ENCODE results near the gene RPTOR. TPM values are rescaled to one million over a fixed set of nuclear protein-coding genes. Genes with fewer than 3 reads are reported as not detected.

Gene RPTOR
- total RNA-seq, 3 donors from 2014 or later (not counting 1 experiment from before 2014, with no cell fraction given): 49.2 to 63.6 (median 55.4) TPM

DNA sequence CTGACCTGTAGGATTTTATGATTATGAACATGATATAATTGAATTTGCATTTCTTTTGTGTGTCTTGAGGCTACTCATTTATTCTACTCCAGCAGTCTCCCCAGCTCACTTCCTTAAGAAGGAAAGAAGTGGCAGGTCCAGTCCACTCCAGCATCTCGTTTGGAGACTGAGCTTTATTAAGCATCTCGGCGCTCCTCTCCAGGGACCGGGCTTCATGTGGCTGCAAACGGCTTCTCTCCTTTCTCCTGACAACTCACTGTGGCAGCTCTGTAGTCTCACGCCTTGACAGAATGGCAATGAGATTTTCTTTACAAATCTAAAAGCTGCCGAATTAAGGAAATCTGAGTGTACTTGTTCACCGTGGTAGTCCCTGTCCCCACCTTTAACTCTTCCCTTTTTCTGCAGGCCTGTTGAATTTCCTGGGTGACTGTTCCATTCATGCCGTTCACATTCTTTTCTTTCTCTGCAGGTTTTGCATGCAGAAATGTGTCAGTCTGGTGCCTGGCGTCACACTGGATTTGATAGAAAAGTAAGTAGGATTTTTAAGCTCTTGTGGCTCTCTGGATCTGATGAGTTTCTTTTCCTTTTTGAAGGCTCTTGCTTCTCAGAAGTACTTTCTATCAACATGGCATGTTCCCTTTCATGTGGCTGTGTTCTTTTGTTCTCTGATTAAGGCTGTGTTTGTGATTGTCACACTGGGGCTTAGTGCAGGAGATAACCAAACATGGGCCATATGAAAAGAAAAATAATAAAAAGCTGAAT, 246.5 kb downstream of the RPTOR start:
- Mint-ChIP-seq H3K36me3 (no peaks in the 10 kb centered on the region), H3K27me3 (ENCODE audit: low read depth in 2 of 2) (no peaks in the 10 kb centered on the region), H3K9me3 (no peaks in the 10 kb centered on the region), H3K4me3 (no peak overlapping the region), H3K4me1 (peaks cover 26 to 40% of the 10 kb centered on the region in 2 donors), H3K27ac (peak overlapping the region; percentile 43 to 85)
- Histone ChIP-seq H3K4me3 (ENCODE audit: low read length) (no peak overlapping the region), H3K27ac (ENCODE audit: low read length) (no peak overlapping the region), H3K27me3 (ENCODE audit: control insufficient read depth, insufficient read depth, low read length) (no peaks in the 10 kb centered on the region), H3K9me3 (ENCODE audit: control insufficient read depth, insufficient read depth, low read length) (no peaks in the 10 kb centered on the region), H3K36me3 (ENCODE audit: control insufficient read depth, insufficient read depth, low read length) (peaks cover 4% of the 10 kb centered on the region), H3K4me1 (ENCODE audit: control insufficient read depth, insufficient read depth, low read length) (peaks cover 24% of the 10 kb centered on the region)
- DNase-seq (peak in 1 of 2 donors; percentile 66), ATAC-seq (no peak)
- intact Hi-C loops (cut with micrococcal nuclease): no loop called here
- WGBS (ENCODE audit: insufficient coverage): 81% methylated on average over 9 of the region's 10 CpGs
- TF ChIP-seq, protein P1, sequence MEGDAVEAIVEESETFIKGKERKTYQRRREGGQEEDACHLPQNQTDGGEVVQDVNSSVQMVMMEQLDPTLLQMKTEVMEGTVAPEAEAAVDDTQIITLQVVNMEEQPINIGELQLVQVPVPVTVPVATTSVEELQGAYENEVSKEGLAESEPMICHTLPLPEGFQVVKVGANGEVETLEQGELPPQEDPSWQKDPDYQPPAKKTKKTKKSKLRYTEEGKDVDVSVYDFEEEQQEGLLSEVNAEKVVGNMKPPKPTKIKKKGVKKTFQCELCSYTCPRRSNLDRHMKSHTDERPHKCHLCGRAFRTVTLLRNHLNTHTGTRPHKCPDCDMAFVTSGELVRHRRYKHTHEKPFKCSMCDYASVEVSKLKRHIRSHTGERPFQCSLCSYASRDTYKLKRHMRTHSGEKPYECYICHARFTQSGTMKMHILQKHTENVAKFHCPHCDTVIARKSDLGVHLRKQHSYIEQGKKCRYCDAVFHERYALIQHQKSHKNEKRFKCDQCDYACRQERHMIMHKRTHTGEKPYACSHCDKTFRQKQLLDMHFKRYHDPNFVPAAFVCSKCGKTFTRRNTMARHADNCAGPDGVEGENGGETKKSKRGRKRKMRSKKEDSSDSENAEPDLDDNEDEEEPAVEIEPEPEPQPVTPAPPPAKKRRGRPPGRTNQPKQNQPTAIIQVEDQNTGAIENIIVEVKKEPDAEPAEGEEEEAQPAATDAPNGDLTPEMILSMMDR (IDR thresholded peaks at IDR 0.05): no peak

DNA sequence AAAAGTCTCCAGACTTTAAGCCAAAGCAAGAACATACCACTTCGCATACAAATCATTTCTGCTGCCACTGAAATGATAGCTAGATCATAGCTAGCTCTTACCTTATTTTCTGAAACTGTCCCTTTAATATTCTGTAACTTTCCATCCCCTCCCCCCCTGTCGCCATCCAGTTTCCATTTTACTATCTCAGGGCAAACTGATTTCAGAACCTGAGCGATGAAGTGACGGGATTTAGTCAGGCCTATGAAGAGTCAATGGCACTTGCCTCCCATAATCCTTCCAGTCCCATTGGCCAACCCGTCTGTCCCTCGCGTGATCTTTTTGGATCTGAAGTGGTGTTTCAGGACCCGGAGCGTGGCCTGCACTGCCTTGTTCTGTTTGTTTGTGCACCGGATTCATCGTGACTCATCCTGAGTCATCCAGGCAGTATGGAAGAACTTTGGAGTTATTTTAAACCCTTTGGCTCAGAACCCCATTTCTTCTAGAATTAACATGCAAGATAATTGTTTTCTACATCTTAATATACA, 247.2 kb downstream of the RPTOR start:
- Histone ChIP-seq H3K27ac (ENCODE audit: low read length) (no peak overlapping the region), H3K9me3 (ENCODE audit: control insufficient read depth, insufficient read depth, low read length) (no peaks in the 10 kb centered on the region), H3K27me3 (ENCODE audit: control insufficient read depth, insufficient read depth, low read length) (no peaks in the 10 kb centered on the region), H3K4me3 (ENCODE audit: low read length) (no peak overlapping the region), H3K4me1 (ENCODE audit: control insufficient read depth, insufficient read depth, low read length) (peaks cover 24% of the 10 kb centered on the region), H3K36me3 (ENCODE audit: control insufficient read depth, insufficient read depth, low read length) (peaks cover 4% of the 10 kb centered on the region)
- Mint-ChIP-seq H3K9me3 (no peaks in the 10 kb centered on the region), H3K4me1 (peaks cover 26 to 40% of the 10 kb centered on the region in 2 donors), H3K4me3 (no peak overlapping the region), H3K27ac (no peak overlapping the region), H3K27me3 (ENCODE audit: low read depth in 2 of 2) (no peaks in the 10 kb centered on the region), H3K36me3 (no peaks in the 10 kb centered on the region)
- no peak for ATAC-seq
- peak in 1 of 2 donors; percentile 51 for DNase-seq
- 87% methylated on average over 11 of the region's 11 CpGs for WGBS (ENCODE audit: insufficient coverage)
- TF ChIP-seq, protein P1 (IDR thresholded peaks at IDR 0.05): no peak
- intact Hi-C loops (cut with micrococcal nuclease): no loop called here

- ATAC-seq: no peak
- H3K27ac ChIP-seq (ENCODE audit: low read length): no peak overlapping the region
- TF ChIP-seq, protein P1 (IDR thresholded peaks at IDR 0.05): no peak
- peaks cover 26 to 35% of the 10 kb centered on the region in 2 donors for H3K4me1 Mint-ChIP-seq
- no peak overlapping the region for H3K4me3 ChIP-seq (ENCODE audit: low read length)
- peaks cover 24% of the 10 kb centered on the region for H3K4me1 ChIP-seq (ENCODE audit: control insufficient read depth, insufficient read depth, low read length)
- 90% methylated on average over 10 of the region's 10 CpGs for WGBS (ENCODE audit: insufficient coverage)
- no peaks in the 10 kb centered on the region for H3K27me3 Mint-ChIP-seq (ENCODE audit: low read depth in 2 of 2)
- H3K27ac Mint-ChIP-seq: no peak overlapping the region
- no peaks in the 10 kb centered on the region for H3K9me3 ChIP-seq (ENCODE audit: control insufficient read depth, insufficient read depth, low read length)
- no peak overlapping the region for H3K4me3 Mint-ChIP-seq
- peaks cover 4% of the 10 kb centered on the region for H3K36me3 ChIP-seq (ENCODE audit: control insufficient read depth, insufficient read depth, low read length)
- H3K9me3 Mint-ChIP-seq: no peaks in the 10 kb centered on the region
- no peaks in the 10 kb centered on the region for H3K36me3 Mint-ChIP-seq
- peak in 1 of 2 donors; percentile 29 for DNase-seq
- H3K27me3 ChIP-seq (ENCODE audit: control insufficient read depth, insufficient read depth, low read length): no peaks in the 10 kb centered on the region
- intact Hi-C loops (cut with micrococcal nuclease): no loop called here
Observed at GRCh38 chr17:80792373-80792781, 247.7 kb downstream of the RPTOR start.
